Stimulated activated CD8-positive, alpha-beta memory T cell treated with anti-CD3 and anti-CD28 coated beads, Interleukin-4, amount 100 ng/mL, for 4 hours (primary cell): ENCODE measurements around the gene CLIP3.

Experiments used
- DNase-seq, 2 donors: peaks; one replicate each; pipeline ENCODE4 v3.0.0-alpha.2; 2020; ENCODE audit warnings: low read depth in 2 of 2, low spot score in 1 of 2

The CLIP3 gene

DNA sequence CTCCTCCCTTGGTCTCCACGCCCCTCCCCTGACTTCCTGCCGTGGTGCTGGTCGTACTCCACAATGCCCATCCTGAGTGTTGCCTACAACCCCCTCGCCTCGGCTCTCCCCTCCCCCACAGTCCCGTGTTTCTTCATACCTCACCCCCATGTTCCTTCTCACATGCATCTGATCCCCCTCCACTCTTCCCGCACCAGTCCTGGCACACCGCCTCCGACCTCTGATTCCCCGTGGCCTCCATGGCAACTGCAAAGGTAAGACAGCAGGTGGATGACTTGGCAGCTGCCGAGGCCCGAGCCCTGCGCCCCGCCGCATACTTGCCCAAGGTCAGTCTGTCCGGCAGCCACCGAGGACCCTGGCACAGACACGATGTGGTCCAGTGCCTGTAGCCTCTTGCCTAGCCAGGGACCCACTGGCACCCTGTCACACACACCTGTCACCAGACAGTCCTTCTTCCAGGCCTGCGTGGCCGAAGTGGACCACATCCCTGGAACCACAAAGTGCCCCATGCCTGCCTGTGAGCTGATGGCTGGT is 53.8 kb downstream of the CLIP3 start:
- no peak for DNase-seq

DNA sequence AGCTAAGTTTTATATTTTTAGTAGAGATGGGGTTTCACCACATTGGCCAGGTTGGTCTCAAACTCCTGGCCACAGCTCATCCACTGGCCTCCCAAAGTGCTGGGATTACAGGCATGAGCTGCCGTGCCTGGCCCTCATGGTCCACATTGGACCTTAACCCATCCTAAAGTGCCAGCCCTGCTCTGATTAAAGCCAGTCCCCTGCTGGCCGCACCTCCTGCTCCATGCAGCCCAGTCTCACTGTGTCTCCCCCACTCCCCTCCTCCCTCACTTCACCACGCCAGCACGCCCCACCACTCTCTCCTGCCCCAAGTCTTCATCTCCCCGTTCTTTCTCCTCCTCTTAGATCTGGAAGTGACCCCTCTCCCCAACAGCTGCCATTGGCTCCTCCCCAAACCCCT is 54.4 kb downstream of the CLIP3 start:
- no peak for DNase-seq

DNA sequence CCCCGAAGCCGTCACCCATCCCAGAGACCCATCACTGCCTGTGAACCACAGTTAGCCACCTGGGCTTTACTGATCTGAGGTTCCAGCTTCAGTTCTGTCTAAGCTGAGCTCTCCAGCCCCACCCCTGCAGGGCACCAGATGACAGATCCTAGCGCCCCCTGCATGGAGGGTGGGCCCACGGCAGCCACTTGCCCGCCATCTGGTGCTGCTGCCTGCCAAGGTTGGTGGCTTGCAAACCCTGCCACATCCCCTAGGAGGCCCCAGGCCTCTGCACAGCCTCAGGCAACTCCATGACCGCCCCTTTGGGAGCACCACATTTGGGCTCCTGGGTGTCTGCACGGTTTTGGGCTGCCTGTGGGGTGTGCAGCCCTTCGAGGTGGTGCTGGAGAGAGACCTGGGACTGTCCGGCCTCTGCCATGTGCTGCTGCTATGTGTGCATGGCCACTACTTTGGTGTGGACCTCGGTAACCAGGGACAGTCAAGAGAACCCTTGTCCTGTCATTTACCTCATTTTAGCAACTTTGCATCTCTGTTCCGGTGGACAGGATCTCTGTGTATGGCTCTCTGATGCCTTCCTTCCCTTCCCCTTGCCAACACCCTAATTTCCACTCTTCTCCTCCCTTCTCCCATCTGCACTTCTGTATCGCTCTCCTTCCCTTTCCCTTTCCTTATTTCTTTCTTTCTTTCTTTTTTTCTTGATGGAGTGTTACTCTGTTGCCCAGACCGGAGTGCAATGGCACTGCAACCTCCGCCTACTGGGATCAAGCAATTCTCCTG is 55.0 kb downstream of the CLIP3 start:
- DNase-seq = no peak

- DNase-seq = no peak
These were observed 57.0 kb downstream of the CLIP3 start for GRCh38 chr19:35975608-35976214.

- DNase-seq = no peak
These were observed 59.2 kb downstream of the CLIP3 start for GRCh38 chr19:35973487-35973886.

GRCh38 chr19:35966771-35967170 is 65.9 kb downstream of the CLIP3 start:
- no peak for DNase-seq
